Caco-2 (cell line): ENCODE results near the gene KRTAP12-3. TPM values are rescaled to one million over a fixed set of nuclear protein-coding genes. Genes with fewer than 3 reads are reported as not detected.

Source experiments
- BruUV-seq: library from RNA; stranded (reverse); fragments of 400-500 nt; replicated peaks from 2 replicates; lab custom pipeline; 2021; lab: Mats Ljungman, UMichigan
- CTCF ChIA-PET: fragments of 300-600 bp; sonication (Branson Sonifier 250); formaldehyde crosslinking; loops from one replicate; lab custom pipeline; 2022; ENCODE audit warnings: antibody characterized with exemption; lab: Charles Lee
- POLR2A ChIA-PET: fragments of 300-600 bp; sonication (Branson Sonifier 250); formaldehyde crosslinking; loops from one replicate; lab custom pipeline; 2022; ENCODE audit warnings: antibody characterized with exemption; lab: Charles Lee
- DNase-seq, 2 experiments: peaks; one replicate each; pipeline versions ENCODE4 v3.0.0 to v3.0.0-alpha.2; 2020 to 2022
- H3K27me3 ChIP-seq: replicated peaks from 2 replicates; pipeline ENCODE4 v1.6.0; 2011; ENCODE audit warnings: low read length; ENCODE audit not compliant: control insufficient read depth, insufficient read depth
- H3K36me3 ChIP-seq: 2 replicates; pipeline ENCODE4 v1.5.1; 2011; ENCODE audit warnings: low read length; ENCODE audit not compliant: control insufficient read depth, insufficient read depth
- H3K4me1 ChIP-seq: fragments of 250-450 bp; sonication (Bioruptor Pico); 2 replicates; pipeline ENCODE4 v1.5.1; 2020; ENCODE audit warnings: mild to moderate bottlenecking
- H3K4me3 ChIP-seq: 2 replicates; pipeline ENCODE4 v1.5.1; 2011; ENCODE audit warnings: low read depth, mild to moderate bottlenecking, control low read depth, low read length
- H3K9me3 ChIP-seq: fragments of 250-450 bp; sonication (Bioruptor Pico); 2 replicates; pipeline ENCODE4 v1.5.1; 2020; ENCODE audit warnings: mild to moderate bottlenecking, moderate library complexity
- H3K27ac Mint-ChIP-seq: one replicate; pipeline ENCODE4 v1.8.0; 2022; ENCODE audit warnings: mixed read lengths; ENCODE audit not compliant: unreplicated experiment
- H3K27me3 Mint-ChIP-seq: one replicate; pipeline ENCODE4 v1.8.0; 2022; ENCODE audit warnings: mixed read lengths; ENCODE audit not compliant: insufficient read depth, unreplicated experiment
- H3K36me3 Mint-ChIP-seq: one replicate; pipeline ENCODE4 v1.8.0; 2022; ENCODE audit warnings: mild to moderate bottlenecking, mixed read lengths; ENCODE audit not compliant: insufficient read depth, unreplicated experiment
- H3K4me1 Mint-ChIP-seq: one replicate; pipeline ENCODE4 v1.8.0; 2022; ENCODE audit warnings: low read depth, mixed read lengths; ENCODE audit not compliant: unreplicated experiment
- H3K4me3 Mint-ChIP-seq: one replicate; pipeline ENCODE4 v1.8.0; 2022; ENCODE audit warnings: mild to moderate bottlenecking, moderate library complexity, mixed read lengths; ENCODE audit not compliant: unreplicated experiment
- H3K9me3 Mint-ChIP-seq: one replicate; pipeline ENCODE4 v1.8.0; 2022; ENCODE audit warnings: mixed read lengths; ENCODE audit not compliant: unreplicated experiment
- intact Hi-C: fragments of 100-400 bp; cut with micrococcal nuclease; formaldehyde crosslinking; loops from one replicate; pipeline ENCODE4 v1.10.0; 2022; ENCODE audit not compliant: unreplicated experiment
- total RNA-seq: library from RNA; stranded (reverse); gene quantifications from 2 replicates; pipeline ENCODE4 v1.2.3, GENCODE V29; 2022
- TF ChIP-seq, protein P1 (sequence below), 2 experiments: fragments of 200-600 bp in 1 of 2; IDR thresholded peaks; 1 replicate in 1 of 2; 2 replicates in 1 of 2; pipeline versions ENCODE4 v1.5.1 to v1.8.0; 2011 to 2022; ENCODE audit warnings: antibody characterized with exemption in 1 of 2, control low read depth in 1 of 2, inconsistent platforms in 1 of 2, low read depth in 1 of 2, low read length in 1 of 2, mild to moderate bottlenecking in 1 of 2, moderate library complexity in 1 of 2; ENCODE audit not compliant: insufficient read depth in 1 of 2, severe bottlenecking in 1 of 2, unreplicated experiment in 1 of 2

Gene KRTAP12-3
- total RNA-seq, 1 experiment from 2014 or later, result not detected

DNA sequence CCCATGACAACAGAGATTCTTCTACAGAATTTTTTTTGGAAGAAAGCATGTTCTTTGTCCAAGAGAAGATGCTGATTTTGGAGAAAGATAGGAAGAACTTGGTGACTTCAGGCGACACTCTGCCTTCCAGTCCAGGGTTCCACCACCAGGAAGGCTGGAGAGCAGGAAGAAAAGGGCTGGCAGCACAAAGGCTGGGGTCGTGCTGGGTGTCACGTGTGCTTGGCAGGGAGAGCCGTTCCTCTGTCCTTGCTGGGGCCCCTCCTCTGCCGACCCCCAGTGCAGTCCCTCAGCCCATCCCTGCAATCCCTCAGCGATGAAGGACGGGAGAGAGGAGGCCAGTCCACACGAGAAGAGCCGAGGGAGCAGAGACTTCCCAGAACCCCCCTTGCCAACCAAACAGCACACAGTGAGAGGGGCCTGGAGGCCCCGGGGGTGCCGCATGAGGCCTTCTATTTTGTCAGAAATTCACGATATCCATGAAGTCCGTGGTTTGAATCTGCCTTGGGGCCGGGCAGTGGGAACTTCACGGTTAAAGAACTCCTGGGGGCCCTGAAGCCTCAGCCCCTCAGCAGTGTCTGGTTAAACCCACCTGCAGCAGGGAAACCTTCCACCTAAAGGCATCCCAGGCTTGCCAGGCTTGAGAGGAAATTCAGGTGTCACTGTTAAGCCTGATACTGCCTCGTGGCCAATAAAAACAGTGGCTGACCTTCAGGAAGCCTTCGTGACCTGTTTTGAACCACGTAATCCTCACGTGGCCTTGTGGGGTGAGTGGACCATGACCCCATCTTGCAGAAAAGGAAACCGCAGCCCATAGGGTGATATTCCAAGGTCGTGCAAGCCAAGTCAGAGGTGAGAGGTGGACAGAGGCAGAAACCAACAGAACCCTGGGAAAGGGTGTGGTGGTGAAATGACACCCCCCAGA lies 42.6 kb downstream of the KRTAP12-3 start:
- TF ChIP-seq, protein P1, sequence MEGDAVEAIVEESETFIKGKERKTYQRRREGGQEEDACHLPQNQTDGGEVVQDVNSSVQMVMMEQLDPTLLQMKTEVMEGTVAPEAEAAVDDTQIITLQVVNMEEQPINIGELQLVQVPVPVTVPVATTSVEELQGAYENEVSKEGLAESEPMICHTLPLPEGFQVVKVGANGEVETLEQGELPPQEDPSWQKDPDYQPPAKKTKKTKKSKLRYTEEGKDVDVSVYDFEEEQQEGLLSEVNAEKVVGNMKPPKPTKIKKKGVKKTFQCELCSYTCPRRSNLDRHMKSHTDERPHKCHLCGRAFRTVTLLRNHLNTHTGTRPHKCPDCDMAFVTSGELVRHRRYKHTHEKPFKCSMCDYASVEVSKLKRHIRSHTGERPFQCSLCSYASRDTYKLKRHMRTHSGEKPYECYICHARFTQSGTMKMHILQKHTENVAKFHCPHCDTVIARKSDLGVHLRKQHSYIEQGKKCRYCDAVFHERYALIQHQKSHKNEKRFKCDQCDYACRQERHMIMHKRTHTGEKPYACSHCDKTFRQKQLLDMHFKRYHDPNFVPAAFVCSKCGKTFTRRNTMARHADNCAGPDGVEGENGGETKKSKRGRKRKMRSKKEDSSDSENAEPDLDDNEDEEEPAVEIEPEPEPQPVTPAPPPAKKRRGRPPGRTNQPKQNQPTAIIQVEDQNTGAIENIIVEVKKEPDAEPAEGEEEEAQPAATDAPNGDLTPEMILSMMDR (IDR thresholded peaks at IDR 0.05; ENCODE audit: insufficient read depth in 1 of 2, low read depth in 1 of 2, low read length in 1 of 2, severe bottlenecking in 1 of 2, unreplicated experiment in 1 of 2), result no peak
- Histone ChIP-seq H3K27me3 (no peaks in the 10 kb centered on the region), H3K4me3 (no peak overlapping the region), H3K36me3 (no peaks in the 10 kb centered on the region), H3K4me1 (peaks cover 9% of the 10 kb centered on the region; the same call in 1 of the 2 replicates), H3K9me3 (no peaks in the 10 kb centered on the region)
- peaks cover 12% of the 10 kb centered on the region for H3K4me1 Mint-ChIP-seq
- intact Hi-C loops, result no loop called here
- POLR2A ChIA-PET, result no interaction called here
- no peak overlapping the region for H3K27ac Mint-ChIP-seq
- DNase-seq, result no peak
- BruUV-seq, result no TSS peak
- H3K27me3 Mint-ChIP-seq, result peaks cover 3% of the 10 kb centered on the region
- CTCF ChIA-PET, result no interaction called here
- no peaks in the 10 kb centered on the region for H3K9me3 Mint-ChIP-seq
- H3K4me3 Mint-ChIP-seq, result no peak overlapping the region
- no peaks in the 10 kb centered on the region for H3K36me3 Mint-ChIP-seq

DNA sequence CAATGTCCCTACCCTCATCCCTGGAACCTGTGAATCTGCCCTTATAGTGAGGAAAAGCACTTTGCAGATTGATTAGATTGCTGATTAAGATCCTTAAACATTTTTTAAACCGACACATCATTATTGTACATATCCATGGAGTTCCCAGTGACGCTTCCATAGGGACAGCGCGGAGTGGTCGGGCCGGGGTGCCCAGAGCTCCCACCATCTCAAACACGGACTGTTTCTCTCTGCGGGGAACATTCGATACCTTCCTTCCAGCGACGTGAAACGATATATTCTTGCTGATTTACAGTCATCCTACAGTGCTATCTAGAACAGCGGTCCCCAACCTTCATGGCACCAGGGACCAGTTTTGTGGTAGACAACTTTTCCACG lies 43.3 kb downstream of the KRTAP12-3 start:
- H3K4me3 ChIP-seq, result no peak overlapping the region
- intact Hi-C loops, result no loop called here
- Mint-ChIP-seq H3K9me3 (no peaks in the 10 kb centered on the region), H3K27me3 (peaks cover 3% of the 10 kb centered on the region), H3K36me3 (no peaks in the 10 kb centered on the region), H3K4me1 (peaks cover 12% of the 10 kb centered on the region), H3K27ac (no peak overlapping the region), H3K4me3 (no peak overlapping the region)
- ChIA-PET POLR2A (no interaction called here), CTCF (interaction anchor here (1.0 kb wide), 1 partner anchor 14 kb away, joined by 3 read pairs; no protein-coding TSS in a partner anchor)
- no peaks in the 10 kb centered on the region; the same call in 1 of the 2 replicates for H3K9me3 ChIP-seq
- no peaks in the 10 kb centered on the region for H3K36me3 ChIP-seq
- BruUV-seq, result no TSS peak
- TF ChIP-seq, protein P1 (IDR thresholded peaks at IDR 0.05; ENCODE audit: insufficient read depth in 1 of 2, low read depth in 1 of 2, low read length in 1 of 2, severe bottlenecking in 1 of 2, unreplicated experiment in 1 of 2), result no peak
- peaks cover 9% of the 10 kb centered on the region; the same call in 1 of the 2 replicates for H3K4me1 ChIP-seq
- H3K27me3 ChIP-seq, result no peaks in the 10 kb centered on the region
- no peak for DNase-seq

DNA sequence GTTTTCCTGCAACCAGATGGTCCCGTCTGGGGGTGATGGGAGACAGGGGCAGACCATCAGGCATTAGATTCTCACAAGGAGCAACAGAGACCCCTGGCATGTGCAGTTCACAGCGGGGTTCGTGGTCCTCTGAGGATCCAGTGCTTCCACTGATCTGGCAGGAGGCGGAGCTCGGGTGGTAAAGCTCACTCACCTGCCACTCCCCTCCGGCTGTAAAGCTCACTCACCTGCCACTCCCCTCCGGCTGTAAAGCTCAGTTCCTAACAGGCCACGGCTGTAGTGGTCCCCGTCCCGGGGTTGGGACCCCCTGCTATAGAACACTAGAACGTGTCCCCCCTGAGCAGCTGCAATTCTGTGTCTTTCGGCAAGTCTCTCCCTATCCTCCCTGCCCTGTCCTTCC lies 43.8 kb downstream of the KRTAP12-3 start:
- Histone ChIP-seq H3K9me3 (no peaks in the 10 kb centered on the region; the same call in 1 of the 2 replicates), H3K36me3 (no peaks in the 10 kb centered on the region), H3K4me1 (peaks cover 9% of the 10 kb centered on the region; the same call in 1 of the 2 replicates), H3K27me3 (no peaks in the 10 kb centered on the region), H3K4me3 (no peak overlapping the region)
- peak in 1 of 2 experiments; percentile 33 for DNase-seq
- Mint-ChIP-seq H3K27me3 (peaks cover 3% of the 10 kb centered on the region), H3K4me1 (peaks cover 12% of the 10 kb centered on the region), H3K4me3 (no peak overlapping the region), H3K27ac (no peak overlapping the region), H3K36me3 (no peaks in the 10 kb centered on the region), H3K9me3 (no peaks in the 10 kb centered on the region)
- no TSS peak for BruUV-seq
- ChIA-PET POLR2A (interaction anchor here (0.5 kb wide), 1 partner anchor 9 kb away, joined by 3 read pairs; no protein-coding TSS in a partner anchor), CTCF (interaction anchor here (0.6 to 1.0 kb wide), 2 partner anchors 14 to 110 kb away, joined by 3 read pairs; no protein-coding TSS in a partner anchor)
- TF ChIP-seq, protein P1 (IDR thresholded peaks at IDR 0.05; ENCODE audit: insufficient read depth in 1 of 2, low read depth in 1 of 2, low read length in 1 of 2, severe bottlenecking in 1 of 2, unreplicated experiment in 1 of 2), result no peak
- intact Hi-C loops, result no loop called here
